GM23338 (cell line): ENCODE measurements around the gene PJA1. TPM values are rescaled to one million over a fixed set of nuclear protein-coding genes. Genes with fewer than 3 reads are reported as not detected.

Experiments used
- ATAC-seq: fragments of 200-7000 bp; cut with Tn5 transposase; 3 replicates; pipeline ENCODE4 v1.9.1; 2020
- DNase-seq: peaks from one replicate; pipeline ENCODE4 v3.0.0-alpha.2; 2015; ENCODE audit warnings: low spot score
- H2AFZ ChIP-seq: fragments of 200-600 bp; sonication (generic); 2 replicates; pipeline ENCODE4 v1.8.0; 2016; ENCODE audit warnings: antibody characterized with exemption, mild to moderate bottlenecking, moderate library complexity
- H3F3A ChIP-seq: fragments of 200-600 bp; sonication (generic); replicated peaks from 2 replicates; pipeline ENCODE4 v1.8.0; 2017; ENCODE audit warnings: antibody characterized with exemption, mixed run types, low read depth
- H3K27ac ChIP-seq: fragments of 200-600 bp; sonication (generic); 2 replicates; pipeline ENCODE4 v1.6.1; 2016; ENCODE audit warnings: low read depth
- H3K27me3 ChIP-seq: fragments of 200-600 bp; sonication (generic); 2 replicates; pipeline ENCODE4 v1.8.0; 2016; ENCODE audit warnings: mild to moderate bottlenecking, mixed run types, moderate library complexity; ENCODE audit not compliant: insufficient read depth
- H3K36me3 ChIP-seq: fragments of 200-600 bp; sonication (generic); 2 replicates; pipeline ENCODE4 v1.8.0; 2016; ENCODE audit warnings: mild to moderate bottlenecking; ENCODE audit not compliant: insufficient read depth
- H3K4me1 ChIP-seq: fragments of 200-600 bp; sonication (generic); 2 replicates; pipeline ENCODE4 v1.8.0; 2016; ENCODE audit warnings: mild to moderate bottlenecking, moderate library complexity; ENCODE audit not compliant: insufficient read depth
- H3K4me2 ChIP-seq: fragments of 200-600 bp; sonication (generic); 2 replicates; pipeline ENCODE4 v1.7.1; 2017; ENCODE audit warnings: mixed run types
- H3K4me3 ChIP-seq: fragments of 200-600 bp; sonication (generic); 2 replicates; pipeline ENCODE4 v1.6.1; 2016; ENCODE audit warnings: mixed run types
- H3K79me2 ChIP-seq: fragments of 200-600 bp; sonication (generic); replicated peaks from 2 replicates; pipeline ENCODE4 v1.8.0; 2017; ENCODE audit warnings: mild to moderate bottlenecking; ENCODE audit not compliant: insufficient read depth
- H3K9me2 ChIP-seq: fragments of 200-600 bp; sonication (generic); 2 replicates; pipeline ENCODE4 v1.8.0; 2017; ENCODE audit not compliant: insufficient read depth
- H4K20me1 ChIP-seq: fragments of 200-600 bp; sonication (generic); replicated peaks from 2 replicates; pipeline ENCODE4 v1.8.0; 2017; ENCODE audit warnings: mild to moderate bottlenecking; ENCODE audit not compliant: insufficient read depth
- H3K27ac Mint-ChIP-seq: 2 replicates; pipeline ENCODE4 v1.8.0; 2020; ENCODE audit warnings: inconsistent platforms, mild to moderate bottlenecking, moderate library complexity, mixed read lengths
- H3K27me3 Mint-ChIP-seq: 3 replicates; pipeline ENCODE4 v1.8.0; 2022; ENCODE audit warnings: low read depth, mild to moderate bottlenecking, moderate library complexity, mixed read lengths, inconsistent platforms; ENCODE audit not compliant: insufficient read depth, poor library complexity
- H3K36me3 Mint-ChIP-seq: 3 replicates; pipeline ENCODE4 v1.8.0; 2021; ENCODE audit warnings: low read depth, mild to moderate bottlenecking, inconsistent platforms, moderate library complexity, mixed read lengths
- H3K4me1 Mint-ChIP-seq: 3 replicates; pipeline ENCODE4 v1.8.0; 2020; ENCODE audit warnings: mild to moderate bottlenecking, inconsistent platforms, mixed read lengths
- H3K4me3 Mint-ChIP-seq: 3 replicates; pipeline ENCODE4 v1.8.0; 2021; ENCODE audit warnings: moderate library complexity, mild to moderate bottlenecking, inconsistent platforms, mixed read lengths
- H3K9me3 Mint-ChIP-seq: 3 replicates; pipeline ENCODE4 v1.8.0; 2020; ENCODE audit warnings: moderate library complexity, mild to moderate bottlenecking, inconsistent platforms, mixed read lengths
- CREB1 ChIP-seq: fragments of 250-450 bp; sonication (Bioruptor Pico); IDR thresholded peaks from 2 replicates; pipeline ENCODE4 v1.5.0; 2020; ENCODE audit warnings: low read depth, mild to moderate bottlenecking, moderate library complexity
- CTCF ChIP-seq, 2 experiments: fragments of 200-600 bp in 1 of 2; sonication (generic) in 1 of 2; conservative IDR thresholded peaks; 2 replicates each; pipeline versions ENCODE4 v1.5.1 to v1.6.1; 2016 to 2017; ENCODE audit warnings: antibody characterized with exemption in 2 of 2, low read depth in 2 of 2, mild to moderate bottlenecking in 2 of 2, moderate library complexity in 1 of 2
- EZH2 ChIP-seq: fragments of 200-600 bp; sonication (generic); IDR thresholded peaks from one replicate; pipeline ENCODE4 v1.8.0; 2017; ENCODE audit warnings: antibody characterized with exemption, mild to moderate bottlenecking, low read depth; ENCODE audit not compliant: unreplicated experiment
- EZH2phosphoT487 ChIP-seq: fragments of 200-600 bp; sonication (generic); IDR thresholded peaks from one replicate; pipeline ENCODE4 v1.8.1; 2018; ENCODE audit warnings: antibody characterized with exemption; ENCODE audit not compliant: unreplicated experiment
- JUNB ChIP-seq: IDR thresholded peaks from one replicate; pipeline ENCODE4 v1.6.1; 2016; ENCODE audit warnings: antibody characterized with exemption; ENCODE audit not compliant: unreplicated experiment
- NANOG ChIP-seq: IDR thresholded peaks from 2 replicates; pipeline ENCODE4 v1.6.1; 2016; ENCODE audit warnings: antibody characterized with exemption, borderline replicate concordance
- POLR2AphosphoS5 ChIP-seq: IDR thresholded peaks from 2 replicates; pipeline ENCODE4 v1.6.1; 2016; ENCODE audit warnings: antibody characterized with exemption, low read depth
- REST ChIP-seq: IDR thresholded peaks from one replicate; pipeline ENCODE4 v1.6.1; 2018; ENCODE audit warnings: antibody characterized with exemption; ENCODE audit not compliant: unreplicated experiment
- STAT1 ChIP-seq: IDR thresholded peaks from one replicate; pipeline ENCODE4 v1.6.1; 2016; ENCODE audit warnings: antibody characterized with exemption; ENCODE audit not compliant: unreplicated experiment
- ZNF114 ChIP-seq: fragments of 250-450 bp; sonication (Bioruptor Pico); IDR thresholded peaks from 2 replicates; pipeline ENCODE4 v1.5.0; 2020; ENCODE audit warnings: mild to moderate bottlenecking, moderate library complexity
- ZNF331 ChIP-seq: fragments of 250-450 bp; sonication (Bioruptor Pico); IDR thresholded peaks from 2 replicates; pipeline ENCODE4 v1.5.0; 2020; ENCODE audit warnings: low read depth, mild to moderate bottlenecking, moderate library complexity
- ZNF462 ChIP-seq: fragments of 250-450 bp; sonication (Bioruptor Pico); IDR thresholded peaks from 2 replicates; pipeline ENCODE4 v1.5.0; 2020; ENCODE audit warnings: mild to moderate bottlenecking, moderate library complexity
- polyA plus RNA-seq: library from polyadenylated mRNA; unstranded; fragments of >200 nt; fragmentation: Nextera tagmentation; extraction: Ambion mirVana; gene quantifications from 2 replicates; pipeline ENCODE4 v1.2.1, GENCODE V29; 2016
- total RNA-seq: library from RNA; depleted of rRNA; stranded (reverse); fragments of >200 nt; shearing (Covaris generic); gene quantifications from 2 replicates; pipeline ENCODE4 v1.2.3, GENCODE V29; 2014
- TF ChIP-seq, protein P1 (sequence below): IDR thresholded peaks from 2 replicates; pipeline ENCODE4 v1.6.1; 2016; ENCODE audit warnings: antibody characterized with exemption

Gene PJA1
- total and polyA plus RNA-seq, 2 experiments from 2014 or later = 25.2 to 31.3 TPM

DNA sequence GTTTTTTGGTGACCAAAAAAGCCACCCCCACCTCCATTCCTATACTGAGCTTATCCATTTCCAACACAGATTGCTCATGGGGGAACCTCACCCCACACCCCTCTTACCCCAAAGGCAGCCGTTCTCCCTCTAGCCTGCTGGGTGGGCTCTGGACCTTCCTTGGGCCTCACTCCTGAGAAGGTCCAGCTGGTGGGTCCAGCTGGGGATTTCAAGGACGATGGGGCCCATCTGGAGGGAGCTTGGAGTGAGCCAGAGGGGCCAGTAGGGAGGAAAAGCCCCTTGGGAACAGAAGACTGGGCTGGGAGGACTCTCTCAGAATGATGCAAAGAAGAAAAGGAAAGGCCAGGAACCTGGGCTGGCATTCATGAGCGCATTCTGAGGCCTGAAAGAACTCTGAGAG is 42.0 kb upstream of the PJA1 start:
- Mint-ChIP-seq H3K9me3 (no peaks in the 10 kb centered on the region), H3K27ac (no peak overlapping the region), H3K36me3 (no peaks in the 10 kb centered on the region), H3K27me3 (peaks cover 1% of the 10 kb centered on the region), H3K4me3 (no peak overlapping the region), H3K4me1 (no peaks in the 10 kb centered on the region)
- no peaks in the 10 kb centered on the region for H3K36me3 ChIP-seq
- DNase-seq (no peak), ATAC-seq (no peak)
- H3F3A ChIP-seq = no peaks in the 10 kb centered on the region
- no peak overlapping the region for H3K27ac ChIP-seq
- TF ChIP-seq ZNF331 (CRISPR knock-in tag) (no peak), CTCF (conservative IDR thresholded peaks at IDR 0.05; ENCODE audit: low read depth in 2 of 2) (no peak), JUNB (no peak), REST (no peak), ZNF114 (no peak), NANOG (no peak), EZH2phosphoT487 (no peak), STAT1 (no peak), ZNF462 (no peak), POLR2AphosphoS5 (no peak), EZH2 (no peak), CREB1 (CRISPR knock-in tag) (no peak)
- TF ChIP-seq, protein P1, sequence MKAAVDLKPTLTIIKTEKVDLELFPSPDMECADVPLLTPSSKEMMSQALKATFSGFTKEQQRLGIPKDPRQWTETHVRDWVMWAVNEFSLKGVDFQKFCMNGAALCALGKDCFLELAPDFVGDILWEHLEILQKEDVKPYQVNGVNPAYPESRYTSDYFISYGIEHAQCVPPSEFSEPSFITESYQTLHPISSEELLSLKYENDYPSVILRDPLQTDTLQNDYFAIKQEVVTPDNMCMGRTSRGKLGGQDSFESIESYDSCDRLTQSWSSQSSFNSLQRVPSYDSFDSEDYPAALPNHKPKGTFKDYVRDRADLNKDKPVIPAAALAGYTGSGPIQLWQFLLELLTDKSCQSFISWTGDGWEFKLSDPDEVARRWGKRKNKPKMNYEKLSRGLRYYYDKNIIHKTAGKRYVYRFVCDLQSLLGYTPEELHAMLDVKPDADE = no peak
- H2AFZ ChIP-seq = no peak overlapping the region
- no peaks in the 10 kb centered on the region for H3K79me2 ChIP-seq
- no peaks in the 10 kb centered on the region for H3K27me3 ChIP-seq
- H3K4me1 ChIP-seq = no peaks in the 10 kb centered on the region
- H3K9me2 ChIP-seq = no peaks in the 10 kb centered on the region
- H3K4me2 ChIP-seq = no peak overlapping the region
- no peak overlapping the region for H3K4me3 ChIP-seq
- H4K20me1 ChIP-seq = no peaks in the 10 kb centered on the region
